ENCODE data around the gene KCNT1. TPM values are rescaled to one million over a fixed set of nuclear protein-coding genes. Genes with fewer than 3 reads are reported as not detected.

Gene KCNT1
- total RNA-seq, 1 donor, result not detected

DNA sequence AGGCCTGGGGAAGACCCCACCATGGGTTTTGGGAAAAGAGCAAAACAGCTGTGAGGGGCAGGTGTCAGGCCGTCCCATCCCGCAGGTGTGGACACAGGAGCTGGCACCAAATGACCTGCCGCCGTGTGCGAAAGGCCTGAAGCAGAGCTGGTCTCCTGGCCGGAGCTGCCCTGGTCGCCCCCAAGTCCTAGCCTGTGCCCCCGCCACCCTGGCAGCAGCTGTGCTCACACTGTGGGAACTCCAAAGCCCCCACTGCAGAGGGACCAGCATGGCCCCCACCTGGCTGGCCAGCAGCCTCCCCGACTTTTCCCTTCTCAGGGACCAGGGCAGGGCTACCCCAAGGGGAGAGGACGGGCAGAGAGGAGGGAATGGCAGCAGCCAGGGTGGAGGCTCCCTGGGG lies 88.4 kb downstream of the KCNT1 start:
- TF ChIP-seq, protein P1, sequence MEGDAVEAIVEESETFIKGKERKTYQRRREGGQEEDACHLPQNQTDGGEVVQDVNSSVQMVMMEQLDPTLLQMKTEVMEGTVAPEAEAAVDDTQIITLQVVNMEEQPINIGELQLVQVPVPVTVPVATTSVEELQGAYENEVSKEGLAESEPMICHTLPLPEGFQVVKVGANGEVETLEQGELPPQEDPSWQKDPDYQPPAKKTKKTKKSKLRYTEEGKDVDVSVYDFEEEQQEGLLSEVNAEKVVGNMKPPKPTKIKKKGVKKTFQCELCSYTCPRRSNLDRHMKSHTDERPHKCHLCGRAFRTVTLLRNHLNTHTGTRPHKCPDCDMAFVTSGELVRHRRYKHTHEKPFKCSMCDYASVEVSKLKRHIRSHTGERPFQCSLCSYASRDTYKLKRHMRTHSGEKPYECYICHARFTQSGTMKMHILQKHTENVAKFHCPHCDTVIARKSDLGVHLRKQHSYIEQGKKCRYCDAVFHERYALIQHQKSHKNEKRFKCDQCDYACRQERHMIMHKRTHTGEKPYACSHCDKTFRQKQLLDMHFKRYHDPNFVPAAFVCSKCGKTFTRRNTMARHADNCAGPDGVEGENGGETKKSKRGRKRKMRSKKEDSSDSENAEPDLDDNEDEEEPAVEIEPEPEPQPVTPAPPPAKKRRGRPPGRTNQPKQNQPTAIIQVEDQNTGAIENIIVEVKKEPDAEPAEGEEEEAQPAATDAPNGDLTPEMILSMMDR (IDR thresholded peaks at IDR 0.05; ENCODE audit: extremely low read depth, low read depth, low read length), result no peak
- no peak overlapping the region for H2AFZ ChIP-seq (ENCODE audit: low read length)
- no peaks in the 10 kb centered on the region for H3K36me3 ChIP-seq (ENCODE audit: insufficient read depth, low read length)
- no peak overlapping the region for H3K4me2 ChIP-seq (ENCODE audit: insufficient read depth, low read length)
- H3K27me3 ChIP-seq (ENCODE audit: insufficient read depth, low read length), result no peaks in the 10 kb centered on the region
- no peaks in the 10 kb centered on the region for H3K79me2 ChIP-seq (ENCODE audit: insufficient read depth, low read length)
- no peak overlapping the region for H3K4me3 ChIP-seq (ENCODE audit: insufficient read depth, low read length)
- no peak for DNase-seq (ENCODE audit: insufficient read length, low spot score, missing footprints)
- H4K20me1 ChIP-seq (ENCODE audit: insufficient read depth, low read length), result no peaks in the 10 kb centered on the region
- no peaks in the 10 kb centered on the region for H3K9me3 ChIP-seq (ENCODE audit: low read depth, low read length)
- no peaks in the 10 kb centered on the region for H3K4me1 ChIP-seq (ENCODE audit: insufficient read depth, low read length)
- H3K27ac ChIP-seq (ENCODE audit: low read depth, low read length), result no peak overlapping the region

DNA sequence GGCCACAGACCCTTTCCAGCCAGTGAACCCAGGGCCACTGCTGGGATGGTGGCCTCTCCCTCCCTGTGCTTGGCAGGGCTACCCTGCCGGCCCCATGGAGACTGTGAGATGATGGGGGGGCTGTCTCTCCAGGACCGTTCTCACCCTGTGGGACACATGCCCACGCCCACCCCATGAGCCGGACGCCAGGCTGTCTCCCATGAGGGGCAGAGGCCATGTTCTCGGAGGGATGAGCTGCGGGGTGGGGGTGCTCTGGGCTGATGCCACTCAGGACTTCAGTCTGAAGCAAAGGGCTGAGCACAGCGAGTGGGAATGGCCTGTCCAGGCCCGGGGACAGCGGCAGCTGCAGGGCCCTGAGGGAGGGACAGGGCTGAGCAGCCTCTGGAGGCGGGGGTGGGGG lies 88.9 kb downstream of the KCNT1 start:
- no peaks in the 10 kb centered on the region for H3K79me2 ChIP-seq (ENCODE audit: insufficient read depth, low read length)
- H3K4me1 ChIP-seq (ENCODE audit: insufficient read depth, low read length), result no peaks in the 10 kb centered on the region
- no peak overlapping the region for H2AFZ ChIP-seq (ENCODE audit: low read length)
- no peaks in the 10 kb centered on the region for H3K27me3 ChIP-seq (ENCODE audit: insufficient read depth, low read length)
- H3K4me2 ChIP-seq (ENCODE audit: insufficient read depth, low read length), result no peak overlapping the region
- H4K20me1 ChIP-seq (ENCODE audit: insufficient read depth, low read length), result no peaks in the 10 kb centered on the region
- no peaks in the 10 kb centered on the region for H3K36me3 ChIP-seq (ENCODE audit: insufficient read depth, low read length)
- no peak overlapping the region for H3K27ac ChIP-seq (ENCODE audit: low read depth, low read length)
- no peak overlapping the region for H3K4me3 ChIP-seq (ENCODE audit: insufficient read depth, low read length)
- H3K9me3 ChIP-seq (ENCODE audit: low read depth, low read length), result no peaks in the 10 kb centered on the region
- TF ChIP-seq, protein P1 (IDR thresholded peaks at IDR 0.05; ENCODE audit: extremely low read depth, low read depth, low read length), result no peak
- DNase-seq (ENCODE audit: insufficient read length, low spot score, missing footprints), result peak; percentile 90

DNA sequence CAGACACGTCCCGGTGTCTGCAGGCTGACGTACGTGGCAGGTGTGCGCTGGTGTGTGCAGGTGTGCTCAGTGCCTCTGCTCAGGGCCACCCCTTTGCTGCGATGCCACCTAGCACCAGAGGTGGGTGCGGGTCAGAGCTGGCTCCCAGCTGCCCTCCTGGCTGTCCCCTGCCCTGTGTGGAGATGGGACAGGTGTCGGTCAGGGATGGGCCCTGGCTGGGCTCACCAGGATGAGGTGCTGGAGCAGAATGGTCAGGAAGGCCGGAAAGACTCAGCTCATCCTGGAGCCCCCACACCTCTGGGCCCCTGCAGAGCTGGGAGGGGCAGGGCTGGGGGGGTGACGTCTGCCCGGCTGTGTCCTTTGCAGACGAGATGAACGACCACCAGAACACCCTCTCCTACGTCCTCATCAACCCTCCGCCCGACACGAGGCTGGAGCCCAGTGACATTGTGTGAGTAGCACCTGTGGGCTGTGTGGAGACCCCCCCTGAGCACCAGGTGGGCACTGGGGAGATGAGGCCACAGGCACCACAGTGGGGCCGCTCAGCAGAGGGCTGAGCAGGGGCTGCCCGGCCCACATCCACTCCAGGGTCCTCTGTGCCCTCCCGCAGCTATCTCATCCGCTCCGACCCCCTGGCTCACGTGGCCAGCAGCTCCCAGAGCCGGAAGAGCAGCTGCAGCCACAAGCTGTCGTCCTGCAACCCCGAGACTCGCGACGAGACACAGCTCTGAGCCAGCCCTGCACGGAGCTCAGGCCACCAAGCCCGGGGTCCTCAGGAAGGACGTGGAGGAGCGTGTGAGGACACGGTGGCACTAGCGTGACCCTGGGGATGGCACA lies 89.7 kb downstream of the KCNT1 start:
- no peak overlapping the region for H3K27ac ChIP-seq (ENCODE audit: low read depth, low read length)
- H3K27me3 ChIP-seq (ENCODE audit: insufficient read depth, low read length), result no peaks in the 10 kb centered on the region
- H2AFZ ChIP-seq (ENCODE audit: low read length), result no peak overlapping the region
- H3K9me3 ChIP-seq (ENCODE audit: low read depth, low read length), result no peaks in the 10 kb centered on the region
- H3K4me2 ChIP-seq (ENCODE audit: insufficient read depth, low read length), result no peak overlapping the region
- TF ChIP-seq, protein P1 (IDR thresholded peaks at IDR 0.05; ENCODE audit: extremely low read depth, low read depth, low read length), result no peak
- no peak overlapping the region for H3K4me3 ChIP-seq (ENCODE audit: insufficient read depth, low read length)
- no peaks in the 10 kb centered on the region for H3K36me3 ChIP-seq (ENCODE audit: insufficient read depth, low read length)
- H3K4me1 ChIP-seq (ENCODE audit: insufficient read depth, low read length), result no peaks in the 10 kb centered on the region
- H3K79me2 ChIP-seq (ENCODE audit: insufficient read depth, low read length), result no peaks in the 10 kb centered on the region
- H4K20me1 ChIP-seq (ENCODE audit: insufficient read depth, low read length), result no peaks in the 10 kb centered on the region
- DNase-seq (ENCODE audit: insufficient read length, low spot score, missing footprints), result peak; percentile 76

DNA sequence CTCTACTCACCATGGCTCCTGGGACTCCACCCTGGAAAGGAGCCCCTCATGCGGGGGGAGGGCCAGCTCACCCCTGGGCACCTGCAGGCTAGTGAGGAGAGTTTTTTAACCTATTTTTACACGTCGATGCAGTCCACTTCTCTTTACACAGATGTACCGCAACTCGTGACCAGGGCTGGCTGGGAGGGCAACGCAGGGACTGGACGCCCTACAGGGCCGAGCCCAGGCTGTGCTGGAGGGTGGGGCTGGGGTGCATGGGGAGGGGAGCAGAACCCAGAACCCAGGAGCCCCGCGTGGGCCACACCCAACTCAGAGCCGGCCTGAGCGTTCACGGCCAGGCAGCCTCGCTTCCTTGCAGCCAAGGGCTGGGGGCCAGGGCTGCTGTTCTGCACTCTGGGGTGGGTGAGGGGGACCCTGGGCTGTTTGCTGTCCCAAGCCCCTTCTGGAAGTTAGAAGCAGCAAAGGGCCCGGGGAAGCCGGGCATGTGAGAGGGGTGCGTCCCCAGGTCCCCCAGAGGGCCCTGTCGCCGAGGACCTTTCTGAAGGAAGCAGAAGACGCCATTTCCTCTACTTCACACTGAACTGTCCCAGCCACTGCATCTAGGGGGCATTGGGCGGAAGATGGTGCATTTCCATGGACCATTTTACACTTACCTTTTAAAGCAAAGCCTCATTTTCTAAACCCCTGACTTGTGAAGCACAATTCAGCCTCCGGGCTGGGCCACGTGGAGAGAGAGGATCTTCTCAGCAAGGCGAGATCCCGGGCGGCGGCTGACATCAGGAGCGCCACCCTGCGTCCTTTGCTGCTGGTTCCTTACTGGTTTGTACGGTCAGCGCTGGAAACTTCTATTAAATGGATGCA lies 90.5 kb downstream of the KCNT1 start:
- Histone ChIP-seq H3K9me3 (ENCODE audit: low read depth, low read length) (no peaks in the 10 kb centered on the region), H3K4me3 (ENCODE audit: insufficient read depth, low read length) (no peak overlapping the region), H3K79me2 (ENCODE audit: insufficient read depth, low read length) (no peaks in the 10 kb centered on the region), H3K4me1 (ENCODE audit: insufficient read depth, low read length) (no peaks in the 10 kb centered on the region), H3K27ac (ENCODE audit: low read depth, low read length) (no peak overlapping the region), H3K27me3 (ENCODE audit: insufficient read depth, low read length) (no peaks in the 10 kb centered on the region), H4K20me1 (ENCODE audit: insufficient read depth, low read length) (no peaks in the 10 kb centered on the region), H2AFZ (ENCODE audit: low read length) (no peak overlapping the region), H3K36me3 (ENCODE audit: insufficient read depth, low read length) (no peaks in the 10 kb centered on the region), H3K4me2 (ENCODE audit: insufficient read depth, low read length) (no peak overlapping the region)
- peak; percentile 91 for DNase-seq (ENCODE audit: insufficient read length, low spot score, missing footprints)
- TF ChIP-seq, protein P1 (IDR thresholded peaks at IDR 0.05; ENCODE audit: extremely low read depth, low read depth, low read length), result no peak

Measured in osteoblast (primary cell).